SH-SY5Y (cell line): Measurements from ENCODE around the gene PCMTD2.

ENCODE experiments used
- GATA2 ChIP-seq: IDR thresholded peaks from 2 replicates; pipeline ENCODE4 v1.6.1; 2011; ENCODE audit warnings: mild to moderate bottlenecking, low read depth, low read length
- GATA3 ChIP-seq: IDR thresholded peaks from 2 replicates; pipeline ENCODE4 v1.6.1; 2011; ENCODE audit warnings: low read depth, mild to moderate bottlenecking, low read length, moderate library complexity

DNA sequence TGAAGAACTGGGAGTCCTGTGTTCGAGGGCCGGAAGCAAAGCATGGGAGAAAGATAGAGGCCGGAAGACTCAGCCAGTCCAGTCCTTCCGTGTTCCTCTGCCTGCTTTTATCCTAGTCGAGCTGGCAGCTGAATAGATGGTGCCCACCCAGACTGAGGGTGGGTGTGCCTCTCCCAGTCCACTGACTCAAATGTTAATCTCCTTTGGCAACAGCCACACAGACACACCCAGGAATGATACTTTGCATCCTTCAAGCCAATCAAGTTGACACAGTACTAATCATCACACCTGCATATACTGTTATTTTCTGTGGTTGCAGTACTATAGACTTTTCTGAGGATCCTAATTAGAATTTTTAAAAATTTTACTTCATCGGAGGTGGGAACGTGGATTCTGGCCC, 21.3 kb downstream of the PCMTD2 start:
- TF ChIP-seq GATA2 (no peak), GATA3 (no peak)
